Breast epithelium (tissue), 4 donors: Measurements from ENCODE around the gene PDSS2. TPM values are rescaled to one million over a fixed set of nuclear protein-coding genes. Genes with fewer than 3 reads are reported as not detected.
"Not testable (repeated sequence)": the region's sequence is repeated elsewhere in the genome, so short reads cannot be mapped to it uniquely, and the experiment has no call there.

ENCODE experiments used
- DNase-seq, 2 donors: peaks; one replicate each; pipeline ENCODE4 v3.0.0-alpha.2; 2019; ENCODE audit warnings: low spot score in 2 of 2
- H3K27ac ChIP-seq, 2 donors: fragments of 200-600 bp; sonication (generic) in 1 of 2; one replicate each; pipeline ENCODE4 v1.5.1; 2016 to 2019; ENCODE audit warnings: mild to moderate bottlenecking in 1 of 2
- H3K27me3 ChIP-seq, 2 donors: fragments of 200-600 bp; sonication (generic) in 1 of 2; one replicate each; pipeline versions ENCODE4 v1.5.1 to v1.6.0; 2017 to 2019; ENCODE audit warnings: control low read depth in 1 of 2, mild to moderate bottlenecking in 1 of 2
- H3K36me3 ChIP-seq: fragments of 200-600 bp; one replicate; pipeline ENCODE4 v1.5.1; 2019
- H3K4me1 ChIP-seq, 2 donors: fragments of 200-600 bp; sonication (generic); one replicate each; pipeline ENCODE4 v1.5.1; 2016 to 2019; ENCODE audit warnings: control low read depth in 1 of 2
- H3K4me3 ChIP-seq, 3 donors: fragments of 200-600 bp; sonication (generic); 1 replicate in 2 of 3; 2 replicates in 1 of 3; pipeline ENCODE4 v1.5.1; 2016 to 2019; ENCODE audit warnings: mild to moderate bottlenecking in 3 of 3, moderate library complexity in 2 of 3
- H3K9me3 ChIP-seq, 2 donors: fragments of 200-600 bp; sonication (generic) in 1 of 2; one replicate each; pipeline ENCODE4 v1.5.1; 2016 to 2019; ENCODE audit warnings: control low read depth in 1 of 2
- POLR2A ChIP-seq: fragments of 450-650 bp; IDR thresholded peaks from one replicate; pipeline ENCODE4 v1.6.1; 2016; ENCODE audit warnings: antibody characterized with exemption, mild to moderate bottlenecking, moderate library complexity
- POLR2AphosphoS5 ChIP-seq, 3 donors: sonication (generic); formaldehyde crosslinking; IDR thresholded peaks; one replicate each; pipeline ENCODE4 v1.6.1; 2017; ENCODE audit warnings: antibody characterized with exemption in 3 of 3
- intact Hi-C: fragments of 100-400 bp; cut with DNase I; formaldehyde crosslinking; loops from one replicate; pipeline ENCODE4 v1.15.1; 2023; ENCODE audit warnings: low total_unique reads
- total RNA-seq, 3 donors: library from RNA; depleted of rRNA; stranded (reverse); fragments of >200 nt; gene quantifications; one replicate each; pipeline ENCODE4 v1.1.0, GENCODE V29; 2016
- TF ChIP-seq, protein P1 (sequence below), 3 donors: fragments of 450-650 bp; IDR thresholded peaks; one replicate each; pipeline ENCODE4 v1.5.1; 2016 to 2017; ENCODE audit warnings: antibody characterized with exemption in 3 of 3, mild to moderate bottlenecking in 3 of 3, moderate library complexity in 3 of 3

PDSS2 gene
- total RNA-seq, 3 donors from 2014 or later, result 6.9 to 13.5 (median 11.1) TPM

DNA sequence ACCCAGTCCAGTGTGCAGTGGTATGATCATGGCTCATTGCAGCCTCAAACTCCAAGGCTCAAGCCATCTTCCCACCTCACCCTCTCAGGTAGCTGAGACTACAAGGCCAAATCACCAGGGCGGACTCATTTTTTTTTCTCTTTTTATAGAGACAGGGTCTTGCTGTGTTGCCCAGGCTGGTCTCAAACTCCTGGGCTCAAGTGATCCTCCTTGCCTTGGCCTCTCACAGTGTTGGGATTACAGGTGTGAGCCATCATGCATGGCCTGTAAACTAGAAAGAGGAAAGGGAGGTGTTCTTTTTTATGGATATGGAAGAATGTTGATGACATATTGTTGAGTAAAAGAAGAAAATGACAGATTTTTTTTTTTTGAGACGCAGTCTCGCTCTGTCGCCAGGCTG is 339.0 kb downstream of the PDSS2 start:
- DNase-seq, result no peak
- intact Hi-C loops, result no loop called here
- Histone ChIP-seq H3K36me3 (no peaks in the 10 kb centered on the region), H3K4me1 (no peaks in the 10 kb centered on the region), H3K4me3 (no peak overlapping the region), H3K9me3 (no peaks in the 10 kb centered on the region), H3K27ac (no peak overlapping the region), H3K27me3 (no peaks in the 10 kb centered on the region)
- no peak for TF ChIP-seq POLR2A
- TF ChIP-seq, protein P1, sequence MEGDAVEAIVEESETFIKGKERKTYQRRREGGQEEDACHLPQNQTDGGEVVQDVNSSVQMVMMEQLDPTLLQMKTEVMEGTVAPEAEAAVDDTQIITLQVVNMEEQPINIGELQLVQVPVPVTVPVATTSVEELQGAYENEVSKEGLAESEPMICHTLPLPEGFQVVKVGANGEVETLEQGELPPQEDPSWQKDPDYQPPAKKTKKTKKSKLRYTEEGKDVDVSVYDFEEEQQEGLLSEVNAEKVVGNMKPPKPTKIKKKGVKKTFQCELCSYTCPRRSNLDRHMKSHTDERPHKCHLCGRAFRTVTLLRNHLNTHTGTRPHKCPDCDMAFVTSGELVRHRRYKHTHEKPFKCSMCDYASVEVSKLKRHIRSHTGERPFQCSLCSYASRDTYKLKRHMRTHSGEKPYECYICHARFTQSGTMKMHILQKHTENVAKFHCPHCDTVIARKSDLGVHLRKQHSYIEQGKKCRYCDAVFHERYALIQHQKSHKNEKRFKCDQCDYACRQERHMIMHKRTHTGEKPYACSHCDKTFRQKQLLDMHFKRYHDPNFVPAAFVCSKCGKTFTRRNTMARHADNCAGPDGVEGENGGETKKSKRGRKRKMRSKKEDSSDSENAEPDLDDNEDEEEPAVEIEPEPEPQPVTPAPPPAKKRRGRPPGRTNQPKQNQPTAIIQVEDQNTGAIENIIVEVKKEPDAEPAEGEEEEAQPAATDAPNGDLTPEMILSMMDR (IDR thresholded peaks at IDR 0.05), result no peak
- no peak for TF ChIP-seq POLR2AphosphoS5 (IDR thresholded peaks at IDR 0.05)

DNA sequence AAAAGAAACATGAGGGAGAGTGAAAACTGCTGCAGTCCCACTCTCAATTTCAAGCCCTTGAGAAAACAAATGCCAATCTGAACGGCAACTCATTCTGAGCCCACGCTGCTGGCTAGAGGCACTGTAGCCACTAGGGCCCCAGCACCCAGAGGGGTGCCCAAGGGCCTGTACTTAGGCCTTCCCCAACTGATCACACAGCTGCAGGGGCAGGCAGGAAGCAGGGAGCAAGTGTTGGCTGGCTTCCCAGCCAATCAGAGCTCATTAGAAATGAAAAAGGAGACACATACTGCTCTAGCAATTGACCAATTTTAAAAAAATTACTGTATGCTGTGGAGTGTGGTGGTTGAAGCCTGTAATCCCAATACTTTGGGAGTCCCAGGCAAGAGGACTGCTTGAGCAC is 340.4 kb downstream of the PDSS2 start:
- no peaks in the 10 kb centered on the region for H3K27me3 ChIP-seq
- H3K4me1 ChIP-seq, result no peaks in the 10 kb centered on the region
- no peak overlapping the region for H3K4me3 ChIP-seq
- H3K27ac ChIP-seq, result no peak overlapping the region
- no peaks in the 10 kb centered on the region for H3K36me3 ChIP-seq
- intact Hi-C loops, result no loop called here
- TF ChIP-seq POLR2A (no peak), POLR2AphosphoS5 (IDR thresholded peaks at IDR 0.05) (no peak)
- TF ChIP-seq, protein P1 (IDR thresholded peaks at IDR 0.05), result no peak
- no peaks in the 10 kb centered on the region for H3K9me3 ChIP-seq
- DNase-seq, result no peak

DNA sequence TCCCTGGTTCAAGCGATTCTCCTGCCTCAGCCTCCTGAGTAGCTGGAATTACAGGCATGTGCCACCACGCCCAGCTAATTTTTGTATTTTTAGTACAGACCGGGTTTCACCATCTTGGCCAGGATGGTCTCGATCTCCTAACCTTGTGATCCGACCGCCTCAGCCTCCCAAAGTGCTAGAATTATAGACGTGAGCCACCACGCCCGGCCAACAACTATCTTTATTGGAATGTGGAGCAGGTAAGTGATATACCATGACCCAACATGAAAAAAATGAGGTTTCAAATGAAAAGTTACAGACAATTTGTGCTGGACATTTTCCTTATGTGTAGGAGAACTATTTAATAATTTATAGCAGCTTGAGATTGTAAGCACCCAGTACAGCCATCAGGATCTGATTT is 340.8 kb downstream of the PDSS2 start:
- H3K4me1 ChIP-seq, DNase-seq, intact Hi-C loops, H3K9me3 ChIP-seq, H3K27me3 ChIP-seq, H3K27ac ChIP-seq, H3K4me3 ChIP-seq, H3K36me3 ChIP-seq: not testable (repeated sequence)

DNA sequence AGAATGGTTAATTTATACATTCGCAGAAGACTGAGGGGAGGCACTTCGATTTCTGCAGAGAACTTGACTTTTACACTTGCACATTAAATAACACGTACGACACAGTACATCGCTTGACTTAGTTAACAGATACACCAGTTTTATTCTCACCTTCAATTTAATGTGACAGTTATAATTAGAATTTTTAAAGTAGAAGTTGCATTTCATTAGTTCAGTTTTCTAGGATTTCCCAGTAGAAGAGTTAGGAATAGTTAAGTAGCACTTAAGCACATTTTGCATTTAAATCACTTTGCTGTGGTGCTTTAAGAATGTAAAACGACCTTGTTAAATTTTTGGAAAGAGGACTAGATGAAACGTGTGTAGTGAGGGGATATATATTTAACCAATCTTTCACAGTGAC is 342.4 kb downstream of the PDSS2 start:
- Histone ChIP-seq H3K4me1 (no peaks in the 10 kb centered on the region), H3K36me3 (no peaks in the 10 kb centered on the region), H3K27ac (no peak overlapping the region), H3K27me3 (no peaks in the 10 kb centered on the region), H3K4me3 (no peak overlapping the region), H3K9me3 (no peaks in the 10 kb centered on the region)
- DNase-seq, result no peak
- no peak for TF ChIP-seq POLR2AphosphoS5 (IDR thresholded peaks at IDR 0.05)
- TF ChIP-seq, protein P1 (IDR thresholded peaks at IDR 0.05), result no peak
- no peak for TF ChIP-seq POLR2A
- intact Hi-C loops, result no loop called here

DNA sequence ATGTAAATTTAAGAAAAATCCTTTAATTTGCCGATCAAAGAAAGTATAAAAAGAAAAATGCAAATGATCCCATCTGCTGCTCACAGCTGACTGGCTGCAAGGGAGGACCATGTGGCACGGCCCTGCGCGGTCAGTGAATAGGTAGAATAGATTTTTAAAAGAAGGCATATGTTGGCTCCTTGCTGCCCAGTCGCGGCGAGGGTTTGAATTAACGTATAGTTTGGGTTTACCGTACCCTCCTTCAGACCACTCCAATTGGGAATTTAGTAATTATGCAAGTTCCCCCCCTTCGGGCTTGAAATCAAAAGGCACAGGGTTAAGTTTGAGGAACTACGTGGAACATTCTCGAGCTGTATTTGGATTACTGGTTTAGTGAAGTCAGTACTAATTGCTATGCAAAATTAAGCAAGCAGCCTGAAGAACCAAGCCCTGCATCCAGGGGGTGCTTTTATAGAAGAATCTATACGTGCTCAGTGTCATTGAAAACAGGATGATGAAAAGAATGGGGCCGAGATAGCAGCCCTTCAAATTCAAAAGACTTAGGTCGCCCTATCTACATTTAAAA is 343.0 kb downstream of the PDSS2 start:
- TF ChIP-seq, protein P1 (IDR thresholded peaks at IDR 0.05), result no peak
- TF ChIP-seq POLR2A (no peak), POLR2AphosphoS5 (IDR thresholded peaks at IDR 0.05) (no peak)
- DNase-seq, result no peak
- peak overlapping the region; percentile 61 to 77 (median 73) for H3K4me3 ChIP-seq
- intact Hi-C loops, result no loop called here
- H3K36me3 ChIP-seq, result no peaks in the 10 kb centered on the region
- no peaks in the 10 kb centered on the region for H3K4me1 ChIP-seq
- no peaks in the 10 kb centered on the region for H3K27me3 ChIP-seq
- no peaks in the 10 kb centered on the region for H3K9me3 ChIP-seq
- peak overlapping the region in 1 of 2 donors; percentile 10 for H3K27ac ChIP-seq
